HG02870 (cell line): Measurements from ENCODE around the gene SNTA1.
"Not testable (repeated sequence)": the region's sequence is repeated elsewhere in the genome, so short reads cannot be mapped to it uniquely, and the experiment has no call there.

Source experiments
- ATAC-seq: cut with Tn5 transposase; IDR thresholded peaks from one replicate; pipeline ENCODE4 v1.9.1; 2021; ENCODE audit warnings: mild to moderate bottlenecking, moderate library complexity; ENCODE audit not compliant: unreplicated experiment

Gene SNTA1

GRCh38 chr20:33433465-33434234 lies 9.9 kb downstream of the SNTA1 start:
- ATAC-seq: no peak

- no peak for ATAC-seq
Observed at GRCh38 chr20:33431797-33432381, 11.7 kb downstream of the SNTA1 start.

GRCh38 chr20:33423875-33424274 lies 19.7 kb downstream of the SNTA1 start:
- not testable (repeated sequence) for ATAC-seq

- ATAC-seq: no peak
Observed at GRCh38 chr20:33423141-33423834, 20.3 kb downstream of the SNTA1 start.

- ATAC-seq: no peak
Observed at GRCh38 chr20:33419140-33419974, 24.2 kb downstream of the SNTA1 start.

GRCh38 chr20:33418033-33418432 lies 25.5 kb downstream of the SNTA1 start:
- ATAC-seq: no peak

- ATAC-seq: no peak
Observed at GRCh38 chr20:33415948-33416347, 27.6 kb downstream of the SNTA1 start.

- no peak for ATAC-seq
Observed at GRCh38 chr20:33412484-33412838, 31.1 kb downstream of the SNTA1 start.

- no peak for ATAC-seq
Observed at GRCh38 chr20:33411711-33412483, 31.7 kb downstream of the SNTA1 start.

- no peak for ATAC-seq
Observed at GRCh38 chr20:33411242-33411641, 32.3 kb downstream of the SNTA1 start.

- ATAC-seq: no peak
Observed at GRCh38 chr20:33410081-33410742, 33.4 kb downstream of the SNTA1 start.

- ATAC-seq: no peak
Observed at GRCh38 chr20:33408716-33409654, 34.6 kb downstream of the SNTA1 start.

- no peak for ATAC-seq
Observed at GRCh38 chr20:33408313-33408712, 35.2 kb downstream of the SNTA1 start.

GRCh38 chr20:33407796-33408195 lies 35.8 kb downstream of the SNTA1 start:
- ATAC-seq: no peak

- ATAC-seq: no peak
Observed at GRCh38 chr20:33407251-33407650, 36.3 kb downstream of the SNTA1 start.

- ATAC-seq: no peak
Observed at GRCh38 chr20:33404281-33404680, 39.3 kb downstream of the SNTA1 start.

GRCh38 chr20:33401921-33402369 lies 41.6 kb downstream of the SNTA1 start:
- ATAC-seq: no peak

GRCh38 chr20:33401184-33401920 lies 42.2 kb downstream of the SNTA1 start, which contains the start of gene CDK5RAP1:
Gene CDK5RAP1 (minus strand): TSS chr20:33401519. CDS start chr20:33397064, 4,455 bp downstream.
- ATAC-seq: peak; percentile 81
